SK-N-SH treated with all-trans-retinoic acid at 6 μM for 48 hours (cell line): Measurements from ENCODE around the gene NEAT1.

Experiments used
- ARNTL ChIP-seq: fragments of 450-650 bp; formaldehyde crosslinking; IDR thresholded peaks from 2 replicates; pipeline ENCODE4 v1.5.0; 2020; ENCODE audit warnings: low read depth, mild to moderate bottlenecking, moderate library complexity, borderline replicate concordance
- CSDC2 ChIP-seq: fragments of 250-450 bp; sonication (Bioruptor Pico); IDR thresholded peaks from 2 replicates; pipeline ENCODE4 v1.5.0; 2020; ENCODE audit warnings: mild to moderate bottlenecking, moderate library complexity
- GLIS3 ChIP-seq: fragments of 250-450 bp; sonication (Bioruptor Pico); IDR thresholded peaks from 2 replicates; pipeline ENCODE4 v1.5.0; 2020; ENCODE audit warnings: mild to moderate bottlenecking, moderate library complexity
- ISL1 ChIP-seq: fragments of 250-450 bp; sonication (Bioruptor Pico); IDR thresholded peaks from 2 replicates; pipeline ENCODE4 v2.1.2; 2022; ENCODE audit warnings: mild to moderate bottlenecking, moderate library complexity
- OSR1 ChIP-seq: fragments of 250-450 bp; sonication (Bioruptor Pico); IDR thresholded peaks from 2 replicates; pipeline ENCODE4 v1.8.0; 2022; ENCODE audit warnings: moderate library complexity, mild to moderate bottlenecking, inconsistent platforms
- TSHZ2 ChIP-seq: fragments of 250-450 bp; sonication (Bioruptor Pico); IDR thresholded peaks from 2 replicates; pipeline ENCODE4 v1.5.0; 2020; ENCODE audit warnings: mild to moderate bottlenecking, moderate library complexity
- ZC3H10 ChIP-seq: fragments of 250-450 bp; sonication (Bioruptor Pico); IDR thresholded peaks from 2 replicates; pipeline ENCODE4 v1.5.1; 2021; ENCODE audit warnings: mild to moderate bottlenecking, moderate library complexity
- ZFP3 ChIP-seq: fragments of 250-450 bp; sonication (Bioruptor Pico); IDR thresholded peaks from 2 replicates; pipeline ENCODE4 v1.5.0; 2020; ENCODE audit warnings: mild to moderate bottlenecking, moderate library complexity
- ZNF565 ChIP-seq: fragments of 450-650 bp; formaldehyde crosslinking; conservative IDR thresholded peaks from 2 replicates; pipeline ENCODE4 v1.5.0; 2020; ENCODE audit warnings: low read depth, mild to moderate bottlenecking, moderate library complexity
- ZNF8 ChIP-seq: fragments of 450-650 bp; formaldehyde crosslinking; IDR thresholded peaks from 2 replicates; pipeline ENCODE4 v1.5.0; 2020; ENCODE audit warnings: mild to moderate bottlenecking, moderate library complexity
- TF ChIP-seq, protein P1 (sequence below): fragments of 250-450 bp; sonication (Bioruptor Pico); IDR thresholded peaks from 2 replicates; pipeline ENCODE4 v1.5.1; 2021; ENCODE audit warnings: mild to moderate bottlenecking, moderate library complexity

DNA sequence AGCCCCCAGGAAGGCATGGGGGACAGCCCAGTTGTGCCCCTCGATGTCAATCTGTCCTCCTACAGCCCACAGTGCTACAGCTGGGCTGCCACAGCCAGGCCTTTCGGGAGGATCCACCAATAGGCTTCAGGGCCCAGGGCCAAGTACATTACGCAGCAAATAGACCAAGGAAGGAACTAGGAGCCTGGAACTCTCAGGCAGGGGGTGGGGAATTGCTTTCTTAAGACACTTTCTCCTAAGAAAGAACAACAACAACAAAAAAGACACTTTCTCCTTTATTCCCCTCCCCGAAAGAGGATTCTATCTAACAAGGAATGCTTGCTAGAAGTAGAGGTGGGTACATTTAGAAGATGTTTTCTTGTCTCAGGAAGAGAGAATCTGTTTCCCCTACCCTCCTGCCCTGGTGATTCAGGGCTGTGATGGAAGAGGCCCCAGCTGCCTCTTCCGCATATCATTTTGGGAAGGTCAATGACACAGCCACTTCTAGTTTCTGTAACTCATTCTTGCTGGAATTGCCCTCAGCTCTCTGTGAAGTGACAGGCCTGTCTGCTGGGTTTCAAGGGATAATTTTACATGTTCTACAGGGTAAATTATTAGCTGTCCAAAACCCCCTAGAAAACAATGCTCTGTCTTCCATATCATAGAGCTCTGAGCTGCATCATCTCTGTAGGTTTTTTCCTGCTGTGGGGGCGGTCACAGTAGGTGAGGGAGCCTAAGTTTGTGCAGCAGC lies 70.2 kb downstream of the NEAT1 start:
- TF ChIP-seq ZNF8 (CRISPR knock-in tag) (no peak), ARNTL (no peak), ZNF565 (no peak), TSHZ2 (CRISPR knock-in tag) (no peak), GLIS3 (CRISPR knock-in tag) (no peak), ZFP3 (CRISPR knock-in tag) (no peak), CSDC2 (CRISPR knock-in tag) (peak; percentile 4; the same call in 1 of the 2 replicates), OSR1 (no peak), ISL1 (no peak; the same call in 1 of the 2 replicates), ZC3H10 (CRISPR knock-in tag) (no peak)
- TF ChIP-seq, protein P1, sequence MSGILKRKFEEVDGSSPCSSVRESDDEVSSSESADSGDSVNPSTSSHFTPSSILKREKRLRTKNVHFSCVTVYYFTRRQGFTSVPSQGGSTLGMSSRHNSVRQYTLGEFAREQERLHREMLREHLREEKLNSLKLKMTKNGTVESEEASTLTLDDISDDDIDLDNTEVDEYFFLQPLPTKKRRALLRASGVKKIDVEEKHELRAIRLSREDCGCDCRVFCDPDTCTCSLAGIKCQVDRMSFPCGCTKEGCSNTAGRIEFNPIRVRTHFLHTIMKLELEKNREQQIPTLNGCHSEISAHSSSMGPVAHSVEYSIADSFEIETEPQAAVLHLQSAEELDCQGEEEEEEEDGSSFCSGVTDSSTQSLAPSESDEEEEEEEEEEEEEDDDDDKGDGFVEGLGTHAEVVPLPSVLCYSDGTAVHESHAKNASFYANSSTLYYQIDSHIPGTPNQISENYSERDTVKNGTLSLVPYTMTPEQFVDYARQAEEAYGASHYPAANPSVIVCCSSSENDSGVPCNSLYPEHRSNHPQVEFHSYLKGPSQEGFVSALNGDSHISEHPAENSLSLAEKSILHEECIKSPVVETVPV (CRISPR knock-in tag) = no peak
